Astrocyte (in vitro differentiated cells and primary cell): ENCODE data around the gene LIN9. TPM values are rescaled to one million over a fixed set of nuclear protein-coding genes. Genes with fewer than 3 reads are reported as not detected.
A peak's percentile ranks its signal among the peaks of the same experiment; 100 is the strongest.

ENCODE experiments used
- DNase-seq: peaks from one replicate; pipeline ENCODE4 v3.0.0-alpha.2; 2010; ENCODE audit warnings: low read depth
- FAIRE-seq: peaks from 2 replicates; lab custom pipeline; 2011; peaks lifted over from hg19 to GRCh38; lab: Jason Lieb, UNC
- H2AFZ ChIP-seq: 2 replicates; pipeline ENCODE4 v1.6.0; 2012; ENCODE audit warnings: low read depth, low read length, inconsistent platforms
- H3K27ac ChIP-seq: 2 replicates; pipeline ENCODE4 v1.5.1; 2011; ENCODE audit warnings: low read depth, low read length, inconsistent platforms
- H3K27me3 ChIP-seq: 2 replicates; pipeline ENCODE4 v1.6.0; 2011; ENCODE audit warnings: low read length, inconsistent platforms; ENCODE audit not compliant: insufficient read depth
- H3K36me3 ChIP-seq: 2 replicates; pipeline ENCODE4 v1.5.1; 2011; ENCODE audit warnings: low read length, inconsistent platforms; ENCODE audit not compliant: insufficient read depth
- H3K4me1 ChIP-seq: 2 replicates; pipeline ENCODE4 v1.5.1; 2011; ENCODE audit warnings: low read length, inconsistent platforms; ENCODE audit not compliant: insufficient read depth
- H3K4me2 ChIP-seq: 2 replicates; pipeline ENCODE4 v1.6.0; 2012; ENCODE audit warnings: low read length, inconsistent platforms
- H3K4me3 ChIP-seq: 2 replicates; pipeline ENCODE4 v1.5.1; 2011; ENCODE audit warnings: low read depth, mild to moderate bottlenecking, low read length, inconsistent platforms; ENCODE audit not compliant: insufficient read depth
- H3K79me2 ChIP-seq: 2 replicates; pipeline ENCODE4 v1.6.0; 2012; ENCODE audit warnings: mild to moderate bottlenecking, low read length, inconsistent platforms; ENCODE audit not compliant: insufficient read depth
- H3K9ac ChIP-seq: 2 replicates; pipeline ENCODE4 v1.6.0; 2012; ENCODE audit warnings: mild to moderate bottlenecking, low read length, inconsistent platforms
- H3K9me3 ChIP-seq: 2 replicates; pipeline ENCODE4 v1.5.1; 2012; ENCODE audit warnings: low read depth, mild to moderate bottlenecking, low read length, inconsistent platforms; ENCODE audit not compliant: insufficient read depth
- H4K20me1 ChIP-seq: 2 replicates; pipeline ENCODE4 v1.6.0; 2012; ENCODE audit warnings: low read length, inconsistent platforms; ENCODE audit not compliant: insufficient read depth
- H3K27ac Mint-ChIP-seq: one replicate; pipeline ENCODE4 v1.8.0; 2021; ENCODE audit warnings: mild to moderate bottlenecking, mixed read lengths; ENCODE audit not compliant: unreplicated experiment
- H3K27me3 Mint-ChIP-seq: one replicate; pipeline ENCODE4 v1.8.0; 2021; ENCODE audit warnings: low read depth, mixed read lengths; ENCODE audit not compliant: unreplicated experiment
- H3K36me3 Mint-ChIP-seq: one replicate; pipeline ENCODE4 v1.8.0; 2021; ENCODE audit warnings: low read depth, mixed read lengths; ENCODE audit not compliant: unreplicated experiment
- H3K4me1 Mint-ChIP-seq: one replicate; pipeline ENCODE4 v1.8.0; 2021; ENCODE audit warnings: low read depth, mixed read lengths; ENCODE audit not compliant: unreplicated experiment
- H3K4me3 Mint-ChIP-seq: one replicate; pipeline ENCODE4 v1.8.0; 2021; ENCODE audit warnings: mild to moderate bottlenecking, moderate library complexity, mixed read lengths; ENCODE audit not compliant: unreplicated experiment
- H3K9me3 Mint-ChIP-seq: one replicate; pipeline ENCODE4 v1.8.0; 2021; ENCODE audit warnings: mild to moderate bottlenecking, mixed read lengths; ENCODE audit not compliant: unreplicated experiment
- EZH2 ChIP-seq: IDR thresholded peaks from 2 replicates; pipeline ENCODE4 v1.6.1; 2012; ENCODE audit warnings: mild to moderate bottlenecking, low read length, inconsistent platforms; ENCODE audit not compliant: insufficient read depth
- total RNA-seq: library from RNA; stranded (reverse); gene quantifications from 2 replicates; pipeline ENCODE4 v1.2.1, GENCODE V29; 2021
- TF ChIP-seq, protein P1 (sequence below): IDR thresholded peaks from 2 replicates; pipeline ENCODE4 v1.5.1; 2011; ENCODE audit warnings: low read depth, mild to moderate bottlenecking, inconsistent platforms, low read length, moderate library complexity; ENCODE audit not compliant: insufficient read depth

Gene LIN9
- total RNA-seq, 1 donor from 2014 or later = 4.0 TPM

DNA sequence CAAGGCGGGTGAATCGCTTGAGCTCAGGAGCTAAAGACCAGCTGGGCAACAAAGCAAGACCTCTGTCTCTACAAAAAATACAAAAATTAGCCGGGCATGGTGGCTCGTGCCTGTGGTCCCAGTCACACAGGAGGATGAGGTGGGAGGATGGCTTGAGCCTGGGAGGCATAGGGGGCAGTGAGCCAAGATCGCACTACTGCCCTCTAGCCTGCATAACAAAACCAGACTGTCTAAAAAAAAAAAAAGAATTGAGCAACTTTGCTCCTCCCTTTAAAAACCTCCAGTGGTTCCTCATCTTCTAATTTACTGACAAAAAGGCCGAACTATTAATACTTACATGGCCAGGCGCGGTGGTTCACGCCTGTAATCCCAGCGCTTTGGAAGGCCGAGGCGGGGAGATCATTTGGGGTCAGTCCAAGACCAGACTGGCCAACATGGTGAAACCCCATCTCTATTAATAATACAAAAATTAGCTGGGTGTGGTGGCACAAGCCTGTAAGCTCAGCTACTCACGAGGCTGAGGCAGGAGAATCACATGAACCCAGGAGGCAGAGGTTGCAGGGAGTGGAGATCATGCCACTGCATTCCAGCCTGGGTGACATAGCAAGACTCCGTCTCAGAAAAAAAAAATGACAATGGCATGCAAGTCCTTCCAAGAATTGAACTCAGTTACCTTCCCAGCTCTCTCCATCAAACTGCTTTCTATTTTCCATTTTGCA lies 126.8 kb downstream of the LIN9 start:
- no peaks in the 10 kb centered on the region for H3K9me3 Mint-ChIP-seq
- H3K36me3 ChIP-seq = peaks cover 3% of the 10 kb centered on the region
- TF ChIP-seq, protein P1, sequence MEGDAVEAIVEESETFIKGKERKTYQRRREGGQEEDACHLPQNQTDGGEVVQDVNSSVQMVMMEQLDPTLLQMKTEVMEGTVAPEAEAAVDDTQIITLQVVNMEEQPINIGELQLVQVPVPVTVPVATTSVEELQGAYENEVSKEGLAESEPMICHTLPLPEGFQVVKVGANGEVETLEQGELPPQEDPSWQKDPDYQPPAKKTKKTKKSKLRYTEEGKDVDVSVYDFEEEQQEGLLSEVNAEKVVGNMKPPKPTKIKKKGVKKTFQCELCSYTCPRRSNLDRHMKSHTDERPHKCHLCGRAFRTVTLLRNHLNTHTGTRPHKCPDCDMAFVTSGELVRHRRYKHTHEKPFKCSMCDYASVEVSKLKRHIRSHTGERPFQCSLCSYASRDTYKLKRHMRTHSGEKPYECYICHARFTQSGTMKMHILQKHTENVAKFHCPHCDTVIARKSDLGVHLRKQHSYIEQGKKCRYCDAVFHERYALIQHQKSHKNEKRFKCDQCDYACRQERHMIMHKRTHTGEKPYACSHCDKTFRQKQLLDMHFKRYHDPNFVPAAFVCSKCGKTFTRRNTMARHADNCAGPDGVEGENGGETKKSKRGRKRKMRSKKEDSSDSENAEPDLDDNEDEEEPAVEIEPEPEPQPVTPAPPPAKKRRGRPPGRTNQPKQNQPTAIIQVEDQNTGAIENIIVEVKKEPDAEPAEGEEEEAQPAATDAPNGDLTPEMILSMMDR = peak; percentile 19
- TF ChIP-seq EZH2 = no peak
- no peak overlapping the region for H2AFZ ChIP-seq
- no peaks in the 10 kb centered on the region for H3K27me3 ChIP-seq
- no peaks in the 10 kb centered on the region for H3K9me3 ChIP-seq
- peaks cover 81% of the 10 kb centered on the region for H4K20me1 ChIP-seq
- FAIRE-seq (no peak), DNase-seq (peak; percentile 49)
- H3K4me1 Mint-ChIP-seq = peaks cover 24% of the 10 kb centered on the region
- peaks cover 10% of the 10 kb centered on the region for H3K36me3 Mint-ChIP-seq
- peak overlapping the region; percentile 91 for H3K27ac Mint-ChIP-seq
- peaks cover 14% of the 10 kb centered on the region for H3K4me1 ChIP-seq
- no peaks in the 10 kb centered on the region for H3K27me3 Mint-ChIP-seq
- H3K4me3 Mint-ChIP-seq = peak overlapping the region; percentile 74
- no peak overlapping the region for H3K27ac ChIP-seq
- H3K4me3 ChIP-seq = no peak overlapping the region
- peaks cover 97% of the 10 kb centered on the region for H3K79me2 ChIP-seq
- peak overlapping the region; percentile 60 for H3K4me2 ChIP-seq
- no peak overlapping the region for H3K9ac ChIP-seq

Other genes with a start within 250 kb of the LIN9 start
- 340 and 375 TPM in 2 replicates for gene H3-3A, start 246.4 kb downstream of the LIN9 start, total RNA-seq
- gene ACBD3, start 122.4 kb downstream of the LIN9 start, total RNA-seq = 66.7 and 69.4 TPM in 2 replicates
- 0.16 TPM in 1 of 2 replicates, not detected in the other for gene MIXL1, start 85.5 kb downstream of the LIN9 start, total RNA-seq
- 49.8 and 57.8 TPM in 2 replicates for gene PARP1, start 98.9 kb upstream of the LIN9 start, total RNA-seq
- not detected in 2 replicates for gene STUM, start 239.6 kb upstream of the LIN9 start, total RNA-seq